Activated naive CD8-positive, alpha-beta T cell treated with anti-CD3 and anti-CD28 coated beads, Interleukin-2, amount 50 U/mL, for 16 hours (primary cell): ENCODE data around the gene NACC2.
"Not testable (repeated sequence)": the region's sequence is repeated elsewhere in the genome, so short reads cannot be mapped to it uniquely, and the experiment has no call there.

ENCODE experiments used
- DNase-seq: peaks from one replicate; pipeline ENCODE4 v3.0.0-alpha.2; 2020; ENCODE audit warnings: low read depth, low spot score

The NACC2 gene

DNA sequence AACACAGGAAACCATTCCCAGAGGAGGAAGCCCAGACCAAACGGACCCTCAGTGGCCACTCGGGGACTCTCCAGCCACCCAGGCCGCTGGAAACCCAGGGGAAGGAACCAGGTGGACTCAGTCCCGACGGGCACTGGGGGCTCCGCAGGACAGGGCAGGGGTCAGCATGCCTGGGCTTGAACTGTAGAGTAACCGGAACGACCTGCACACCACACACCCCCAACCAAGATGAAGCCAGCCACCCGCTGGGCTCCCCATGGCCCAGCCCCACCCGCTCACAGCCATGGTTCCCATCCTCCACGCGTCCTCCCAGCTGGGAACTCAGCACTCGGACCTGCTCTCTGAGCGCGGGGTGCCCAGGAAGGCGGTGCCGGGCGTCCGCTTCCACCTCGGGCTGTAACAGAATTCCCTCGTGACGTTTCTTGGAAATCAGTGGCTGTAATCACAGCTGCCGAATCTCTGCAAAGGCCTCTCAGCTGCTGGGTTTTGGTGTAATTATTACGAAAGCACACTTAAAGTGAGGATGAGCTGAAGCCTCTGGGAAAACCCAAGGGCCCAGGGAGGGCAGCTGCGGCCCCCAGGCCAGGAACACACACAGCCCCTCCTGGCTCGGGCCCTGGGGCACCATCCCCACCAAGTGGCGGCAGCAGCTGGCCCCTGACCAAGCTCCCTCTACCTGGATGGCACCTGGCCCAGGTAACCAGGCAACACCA lies 13.8 kb downstream of the NACC2 start:
- no peak for DNase-seq

DNA sequence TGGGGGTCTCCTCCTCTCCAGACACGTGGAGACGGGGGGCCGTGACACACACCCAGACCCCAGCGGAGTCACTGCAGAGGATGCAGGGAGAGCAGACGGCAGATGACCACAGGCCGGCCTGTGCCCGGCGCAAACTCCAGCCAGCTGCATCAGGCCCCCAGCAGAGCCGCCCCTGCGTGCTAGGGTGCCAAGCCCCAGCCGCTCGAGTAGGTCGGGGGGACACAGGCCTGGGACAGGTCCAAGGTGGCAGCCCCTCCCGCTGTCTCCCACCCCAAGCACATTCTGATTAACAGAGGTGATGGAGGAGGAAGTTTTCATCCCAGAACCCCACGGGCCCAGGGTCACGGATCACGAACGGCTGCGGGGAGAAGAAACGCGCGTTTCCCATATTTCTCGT lies 14.4 kb downstream of the NACC2 start:
- DNase-seq, result no peak

DNA sequence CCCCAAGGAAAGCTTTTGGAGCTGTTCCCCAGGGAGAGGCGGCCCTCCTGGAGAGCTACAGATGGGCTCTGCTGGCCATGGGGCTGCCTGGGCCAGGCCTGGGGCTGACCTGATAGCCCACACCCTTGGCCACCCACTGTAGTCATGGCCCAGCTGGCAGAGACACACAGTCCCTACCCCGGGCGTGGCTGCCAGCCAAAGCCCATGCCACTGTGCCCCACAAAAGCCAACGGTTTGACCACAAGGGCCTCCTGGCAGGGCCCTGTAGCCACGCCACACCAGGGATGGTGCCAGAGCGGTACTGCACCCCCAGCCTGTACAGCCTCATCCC lies 15.2 kb downstream of the NACC2 start:
- no peak for DNase-seq

- no peak for DNase-seq
Observed at GRCh38 chr9:136079211-136079915, 15.7 kb downstream of the NACC2 start.

DNA sequence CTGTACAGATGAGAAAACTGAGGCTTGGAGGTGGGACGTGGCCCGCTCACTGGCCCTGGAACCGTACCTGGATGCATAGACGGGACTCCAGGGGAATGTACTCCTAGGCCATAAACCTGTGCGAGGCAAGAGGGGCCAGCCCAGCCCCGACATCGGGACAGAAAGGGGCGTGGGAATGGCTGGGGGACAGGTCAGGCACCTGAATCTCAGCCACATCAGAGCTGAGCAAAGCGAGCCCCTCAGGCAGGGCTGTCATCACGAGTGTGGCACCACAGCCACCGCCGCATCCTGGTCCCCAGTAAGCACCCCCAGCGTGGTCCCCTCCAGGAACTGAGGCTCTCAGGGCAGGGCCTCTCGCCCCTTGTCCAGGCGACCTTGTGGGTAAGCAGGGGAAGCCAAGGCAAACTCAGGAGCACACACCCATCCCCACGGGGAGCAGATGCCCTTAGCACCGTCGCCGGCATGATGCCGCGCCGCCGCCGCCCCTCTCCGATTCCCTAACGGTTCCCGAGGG lies 16.5 kb downstream of the NACC2 start:
- DNase-seq, result no peak

GRCh38 chr9:136078024-136078423 lies 17.1 kb downstream of the NACC2 start:
- no peak for DNase-seq

- no peak for DNase-seq
Observed at GRCh38 chr9:136077491-136077890, 17.6 kb downstream of the NACC2 start.

DNA sequence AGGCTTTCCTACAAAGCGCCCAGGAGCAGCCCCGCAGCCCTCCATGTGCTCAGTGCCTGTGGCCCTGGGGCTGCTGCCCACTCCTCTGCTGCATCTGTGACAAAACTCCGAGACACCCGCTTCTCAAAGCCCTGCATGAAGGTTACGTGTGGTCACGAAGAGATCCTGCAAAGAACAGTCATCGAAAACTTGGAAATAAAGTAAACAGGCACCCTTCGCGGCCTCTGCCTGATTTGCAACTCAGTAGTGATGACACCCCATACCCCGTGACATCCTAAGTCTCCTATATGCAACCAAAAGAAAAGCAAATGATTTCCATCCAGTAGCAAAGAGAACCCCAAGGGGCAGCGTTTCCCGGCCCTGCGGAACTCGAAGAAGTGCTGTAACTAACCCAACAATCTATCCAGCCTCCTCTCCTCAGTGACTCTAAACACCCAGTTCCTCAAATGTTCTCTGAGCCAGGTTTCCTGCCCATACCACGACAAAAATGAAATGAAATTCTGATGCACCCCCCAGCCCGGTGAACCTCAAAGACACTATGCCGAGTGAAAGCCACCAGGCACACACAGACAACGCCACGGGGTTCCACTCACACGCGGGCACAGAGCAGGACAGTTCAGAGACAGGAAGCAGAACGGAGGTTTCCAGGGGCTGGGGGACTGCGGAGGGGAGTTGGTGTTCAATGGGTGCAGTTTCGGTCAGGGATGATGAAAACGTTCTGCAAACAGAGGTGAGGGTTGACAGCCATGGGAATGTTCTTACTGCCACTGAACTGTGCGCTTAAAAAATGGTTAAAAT lies 19.0 kb downstream of the NACC2 start:
- no peak for DNase-seq

DNA sequence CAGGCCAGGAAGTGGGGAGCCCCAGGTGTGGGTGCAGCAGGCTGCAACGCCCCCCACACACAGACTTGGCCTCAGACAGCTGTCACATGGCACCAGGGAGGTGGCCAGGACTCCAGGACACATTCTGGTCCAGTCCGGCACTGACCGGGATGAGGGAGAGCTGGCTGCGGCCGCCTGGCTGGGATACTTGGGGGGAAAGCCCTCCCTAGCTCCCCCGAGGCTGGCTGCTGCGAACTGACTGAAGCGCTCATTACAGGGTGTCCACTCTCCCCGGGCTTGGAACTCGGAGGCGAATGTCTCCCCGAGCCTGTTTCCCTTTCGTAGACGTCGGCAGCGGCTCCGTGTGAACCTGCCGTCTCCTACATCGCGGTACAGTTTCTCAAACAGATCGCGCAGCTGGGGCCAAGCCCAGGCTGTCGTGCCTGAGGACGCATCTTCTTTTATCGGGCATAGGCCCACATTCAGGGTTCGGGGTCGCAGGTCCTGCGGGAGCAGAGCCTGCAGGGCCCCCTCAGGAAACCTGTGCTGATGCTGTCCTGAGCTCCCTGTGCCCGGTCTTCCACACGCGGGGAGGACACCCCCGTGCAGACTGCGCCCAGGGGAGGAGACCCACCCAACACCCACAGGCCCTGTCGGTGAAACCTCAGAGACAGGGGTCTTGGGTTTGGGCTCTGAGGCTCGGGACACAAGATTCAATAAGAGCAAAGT lies 19.8 kb downstream of the NACC2 start:
- DNase-seq, result no peak

GRCh38 chr9:136074706-136075105 lies 20.4 kb downstream of the NACC2 start:
- no peak for DNase-seq

DNA sequence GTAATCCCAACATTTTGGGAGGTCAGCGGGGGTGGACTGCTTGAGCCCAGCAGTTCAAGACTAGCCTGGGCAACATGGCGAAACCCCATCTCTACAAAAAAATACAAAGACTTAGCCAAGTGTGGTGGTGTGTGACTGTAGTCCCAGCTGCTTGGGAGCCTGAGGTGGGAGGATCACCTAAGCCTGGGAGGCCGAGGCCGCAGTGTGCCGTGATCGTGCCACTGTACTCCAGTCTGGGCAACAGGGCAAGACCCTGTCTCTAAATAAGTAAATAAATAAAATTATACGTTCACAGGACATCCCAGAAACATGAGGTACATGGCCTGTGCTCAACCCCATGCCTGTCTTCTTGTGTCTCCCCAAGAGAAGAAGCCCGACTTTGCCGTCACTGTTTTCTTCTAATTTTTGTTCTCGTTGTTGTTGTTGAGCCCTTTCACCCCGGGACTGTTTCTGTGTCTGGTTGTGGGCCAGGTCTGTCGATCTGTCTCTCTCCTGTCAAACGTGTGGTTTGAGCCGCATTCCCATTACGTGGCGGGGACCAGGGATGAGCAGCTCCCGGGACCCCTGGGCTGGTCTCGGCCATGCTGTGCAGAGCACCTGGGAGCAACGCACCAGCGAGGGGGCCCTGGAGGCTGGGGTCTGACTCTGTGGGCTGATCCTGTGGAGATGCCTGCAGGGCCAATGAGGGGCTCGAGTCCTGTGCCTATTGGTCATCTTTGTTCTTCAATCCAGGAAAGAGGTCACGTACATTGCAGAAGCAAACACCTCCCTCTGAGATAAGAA lies 32.2 kb downstream of the NACC2 start:
- DNase-seq, result no peak

DNA sequence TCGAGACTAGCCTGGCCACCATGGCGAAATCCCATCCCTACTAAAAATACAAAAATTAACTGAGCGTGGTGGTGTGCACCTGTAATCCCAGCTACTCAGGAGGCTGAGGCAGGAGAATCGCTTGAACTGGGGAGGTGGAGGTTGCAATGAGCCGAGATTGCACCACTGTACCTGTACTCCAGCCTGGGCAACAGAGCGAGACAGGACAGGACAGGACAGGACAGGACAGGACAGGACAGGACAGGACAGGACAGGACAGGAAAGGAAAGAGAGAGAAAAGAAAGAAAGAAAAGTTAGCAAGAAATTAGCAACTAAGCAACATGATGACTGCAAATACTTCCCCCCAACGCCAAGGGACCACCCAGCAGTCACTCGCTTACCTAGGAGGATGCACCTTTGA lies 33.2 kb downstream of the NACC2 start:
- not testable (repeated sequence) for DNase-seq

- DNase-seq, result no peak
Observed at GRCh38 chr9:136061405-136061804, 33.7 kb downstream of the NACC2 start.

DNA sequence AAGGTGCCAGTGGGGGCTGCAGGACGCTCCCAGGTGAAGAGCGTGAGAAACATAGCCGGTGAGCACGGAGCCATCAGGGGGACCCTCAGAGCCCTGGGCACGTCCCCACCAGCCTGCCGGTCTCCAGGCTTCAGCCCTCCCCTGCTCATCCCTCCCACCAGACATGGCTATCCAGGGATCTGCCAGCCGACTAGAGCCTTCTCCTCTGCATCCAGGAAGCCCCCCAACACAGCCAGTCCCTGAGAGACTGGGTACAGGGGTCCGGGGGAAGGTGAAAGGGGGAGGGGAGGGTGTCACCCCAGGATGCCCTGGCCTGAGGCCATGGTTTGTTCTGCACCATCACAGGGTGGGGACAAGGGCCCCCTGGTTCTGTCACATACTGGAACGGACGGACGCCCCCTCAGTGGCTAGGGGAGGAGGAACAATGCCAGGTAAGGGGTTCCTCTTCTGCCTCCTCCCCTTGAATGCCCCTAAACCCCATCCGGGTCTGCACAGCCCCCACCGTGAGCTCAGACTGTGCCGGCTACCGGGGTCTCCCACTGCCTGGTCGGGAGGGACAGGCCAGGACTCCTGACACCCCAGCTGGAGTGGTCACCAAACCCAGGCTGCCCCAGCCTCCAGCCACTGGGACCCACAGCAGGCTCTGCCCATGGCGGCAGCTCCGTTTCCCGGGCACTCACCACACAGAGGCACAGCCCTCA lies 34.3 kb downstream of the NACC2 start:
- DNase-seq, result no peak

DNA sequence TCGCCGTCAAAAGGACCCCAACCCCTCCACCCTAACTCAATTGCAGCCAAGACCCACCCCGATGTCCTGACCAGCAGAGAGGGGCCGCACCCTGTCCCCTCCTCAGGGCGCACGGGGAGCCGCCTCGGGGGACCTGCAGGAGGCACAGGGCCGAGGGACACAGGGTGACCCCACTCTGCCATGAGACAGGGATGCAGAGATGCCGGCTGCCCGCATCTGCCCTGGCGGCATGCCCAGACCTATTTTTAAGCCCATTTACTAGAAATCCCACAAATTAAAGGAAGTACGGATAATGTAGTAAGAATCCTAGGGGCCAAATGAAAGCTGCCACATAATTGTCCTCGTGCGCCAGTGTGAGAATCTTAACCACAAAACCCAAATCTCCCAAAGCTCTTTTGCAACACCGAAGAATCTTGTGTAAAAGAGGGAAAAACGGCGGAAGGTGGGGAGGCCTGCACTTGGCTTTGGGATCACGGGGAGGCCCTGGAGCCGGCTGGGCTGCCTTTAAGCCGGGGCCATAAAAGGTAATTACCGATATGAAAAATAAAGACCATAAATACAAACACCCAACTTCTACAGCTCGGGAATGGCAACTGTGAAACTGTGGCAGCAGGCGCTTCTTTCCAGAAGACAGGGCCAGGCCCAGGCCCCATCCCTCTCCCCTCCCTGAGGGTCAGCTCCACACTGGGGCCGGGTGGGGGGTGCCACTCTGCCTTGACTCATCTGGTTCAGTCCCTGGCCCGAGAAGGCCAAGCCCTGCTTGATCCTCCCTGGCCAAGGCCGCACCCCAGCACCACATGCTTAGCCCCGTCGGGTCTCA lies 35.0 kb downstream of the NACC2 start:
- no peak for DNase-seq

GRCh38 chr9:136059321-136059791 lies 35.7 kb downstream of the NACC2 start:
- DNase-seq, result no peak

GRCh38 chr9:136058801-136059302 lies 36.2 kb downstream of the NACC2 start:
- DNase-seq, result no peak

- no peak for DNase-seq
Observed at GRCh38 chr9:136058084-136058483, 37.0 kb downstream of the NACC2 start.
